ENCODE measurements around the gene KIF1B.

DNA sequence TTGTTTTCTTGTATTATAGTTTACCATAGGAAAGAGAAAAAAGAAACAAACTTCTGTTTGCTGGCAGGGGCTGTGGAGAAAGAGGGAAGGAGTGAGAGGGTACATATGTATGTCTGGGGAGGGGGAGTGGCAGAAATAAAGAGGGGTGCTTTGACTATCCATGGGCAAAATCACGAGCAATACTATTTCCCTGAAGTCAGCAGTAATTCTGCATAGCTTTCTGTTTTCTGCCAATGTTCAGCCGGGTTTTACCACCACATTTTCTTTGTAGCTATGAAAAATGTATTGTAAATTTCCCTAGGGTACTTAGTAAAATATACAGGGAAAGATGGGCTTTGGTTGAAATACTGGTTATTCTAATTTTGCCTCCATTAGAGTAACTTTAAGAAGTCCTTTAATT lies 143.3 kb downstream of the KIF1B start:
- TF ChIP-seq, protein P1, sequence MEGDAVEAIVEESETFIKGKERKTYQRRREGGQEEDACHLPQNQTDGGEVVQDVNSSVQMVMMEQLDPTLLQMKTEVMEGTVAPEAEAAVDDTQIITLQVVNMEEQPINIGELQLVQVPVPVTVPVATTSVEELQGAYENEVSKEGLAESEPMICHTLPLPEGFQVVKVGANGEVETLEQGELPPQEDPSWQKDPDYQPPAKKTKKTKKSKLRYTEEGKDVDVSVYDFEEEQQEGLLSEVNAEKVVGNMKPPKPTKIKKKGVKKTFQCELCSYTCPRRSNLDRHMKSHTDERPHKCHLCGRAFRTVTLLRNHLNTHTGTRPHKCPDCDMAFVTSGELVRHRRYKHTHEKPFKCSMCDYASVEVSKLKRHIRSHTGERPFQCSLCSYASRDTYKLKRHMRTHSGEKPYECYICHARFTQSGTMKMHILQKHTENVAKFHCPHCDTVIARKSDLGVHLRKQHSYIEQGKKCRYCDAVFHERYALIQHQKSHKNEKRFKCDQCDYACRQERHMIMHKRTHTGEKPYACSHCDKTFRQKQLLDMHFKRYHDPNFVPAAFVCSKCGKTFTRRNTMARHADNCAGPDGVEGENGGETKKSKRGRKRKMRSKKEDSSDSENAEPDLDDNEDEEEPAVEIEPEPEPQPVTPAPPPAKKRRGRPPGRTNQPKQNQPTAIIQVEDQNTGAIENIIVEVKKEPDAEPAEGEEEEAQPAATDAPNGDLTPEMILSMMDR (IDR thresholded peaks at IDR 0.05), result no peak
- no peak for TF ChIP-seq POLR2A (IDR thresholded peaks at IDR 0.05)
